Keratinocyte (primary cell): ENCODE results near the gene ULK4. TPM values are rescaled to one million over a fixed set of nuclear protein-coding genes. Genes with fewer than 3 reads are reported as not detected.

Experiments
- DNase-seq: peaks from one replicate; pipeline ENCODE4 v3.0.0-alpha.2; 2011; ENCODE audit warnings: low read depth, missing footprints, low spot score
- FAIRE-seq: peaks from 2 replicates; lab custom pipeline; 2011; peaks lifted over from hg19 to GRCh38; lab: Jason Lieb, UNC
- H2AFZ ChIP-seq: 2 replicates; pipeline ENCODE4 v1.6.0; 2012; ENCODE audit warnings: low read length, control low read depth, inconsistent platforms; ENCODE audit not compliant: control insufficient read depth
- H3K27ac ChIP-seq: 2 replicates; pipeline ENCODE4 v1.5.1; 2011; ENCODE audit warnings: low read length; ENCODE audit not compliant: control insufficient read depth, insufficient read depth
- H3K27me3 ChIP-seq: 3 replicates; pipeline ENCODE4 v1.6.0; 2011; ENCODE audit warnings: low read length; ENCODE audit not compliant: control insufficient read depth, insufficient read depth; ENCODE audit errors: extremely low read depth
- H3K36me3 ChIP-seq, 2 experiments: 2 replicates in 1 of 2; 3 replicates in 1 of 2; pipeline ENCODE4 v1.5.1; 2011; ENCODE audit warnings: low read length in 2 of 2, mild to moderate bottlenecking in 1 of 2; ENCODE audit not compliant: control insufficient read depth in 2 of 2, insufficient read depth in 2 of 2; ENCODE audit errors: extremely low read depth in 1 of 2
- H3K4me1 ChIP-seq: 3 replicates; pipeline ENCODE4 v1.5.1; 2011; ENCODE audit warnings: low read length; ENCODE audit not compliant: control insufficient read depth, insufficient read depth; ENCODE audit errors: extremely low read depth
- H3K4me2 ChIP-seq: 3 replicates; pipeline ENCODE4 v1.6.0; 2011; ENCODE audit warnings: low read depth, low read length; ENCODE audit not compliant: control insufficient read depth, insufficient read depth; ENCODE audit errors: extremely low read depth
- H3K4me3 ChIP-seq, 3 experiments: fragments of 200-600 bp in 1 of 3; sonication (generic) in 1 of 3; 2 replicates in 2 of 3; 3 replicates in 1 of 3; pipeline ENCODE4 v1.5.1; 2011 to 2016; ENCODE audit warnings: low read length in 3 of 3, mild to moderate bottlenecking in 3 of 3, control low read depth in 2 of 3, inconsistent platforms in 1 of 3, low read depth in 1 of 3, mixed read lengths in 1 of 3, mixed run types in 1 of 3, moderate library complexity in 1 of 3; ENCODE audit not compliant: control insufficient read depth in 2 of 3, insufficient read depth in 2 of 3; ENCODE audit errors: extremely low read depth in 1 of 3
- H3K79me2 ChIP-seq: 2 replicates; pipeline ENCODE4 v1.6.0; 2012; ENCODE audit warnings: low read length; ENCODE audit not compliant: control insufficient read depth, insufficient read depth
- H3K9ac ChIP-seq: 3 replicates; pipeline ENCODE4 v1.6.0; 2011; ENCODE audit warnings: low read length; ENCODE audit not compliant: control insufficient read depth, insufficient read depth; ENCODE audit errors: extremely low read depth
- H3K9me1 ChIP-seq: 3 replicates; pipeline ENCODE4 v1.6.0; 2011; ENCODE audit warnings: low read length; ENCODE audit not compliant: control insufficient read depth, insufficient read depth; ENCODE audit errors: extremely low read depth
- H3K9me3 ChIP-seq: 2 replicates; pipeline ENCODE4 v1.5.1; 2012; ENCODE audit warnings: low read depth, low read length; ENCODE audit not compliant: control insufficient read depth
- H4K20me1 ChIP-seq: 3 replicates; pipeline ENCODE4 v1.6.0; 2011; ENCODE audit warnings: low read length; ENCODE audit not compliant: control insufficient read depth, insufficient read depth; ENCODE audit errors: extremely low read depth
- CTCF ChIP-seq, 3 experiments: IDR thresholded peaks in 1 of 3; conservative IDR thresholded peaks in 1 of 3; optimal IDR thresholded peaks in 1 of 3; 2 replicates in 2 of 3; 3 replicates in 1 of 3; pipeline versions ENCODE3 to v1.5.1; 2011; ENCODE audit warnings: low read length in 3 of 3, mild to moderate bottlenecking in 3 of 3, moderate library complexity in 2 of 3, control low read depth in 1 of 3, inconsistent platforms in 1 of 3; ENCODE audit not compliant: insufficient read depth in 2 of 3; ENCODE audit errors: extremely low read depth in 1 of 3
- EZH2 ChIP-seq: IDR thresholded peaks from one replicate; pipeline ENCODE4 v1.6.1; 2012; ENCODE audit warnings: inconsistent platforms, mild to moderate bottlenecking, low read length, moderate library complexity
- dilution Hi-C: fragments of 300-500 bp; cut with MboI; formaldehyde crosslinking; loops from one replicate; pipeline ENCODE4 v1.7.0; 2020; ENCODE audit warnings: low sequenced_read_pairs; ENCODE audit not compliant: extremely low pct_ligation_motif_present
- polyA plus RNA-seq, 5 experiments: library from polyadenylated mRNA; depleted of rRNA in 3 of 5; stranded (reverse) in 3 of 5; stranded (forward) in 1 of 5; unstranded in 1 of 5; fragments of >200 nt; gene quantifications; 1 replicate in 1 of 5; 2 replicates in 3 of 5; 3 replicates in 1 of 5; pipeline versions ENCODE4 v1.2.1 to v1.2.3, GENCODE V29; 2011 to 2012; ENCODE audit warnings: missing spikeins in 2 of 5, low read depth in 1 of 5, low replicate concordance in 1 of 5

Gene ULK4
- polyA plus RNA-seq, 1 donor (not counting 4 experiments of a cell fraction or from before 2014, with no cell fraction given), result 6.1 TPM

- FAIRE-seq (no peak), DNase-seq (no peak)
- Histone ChIP-seq H4K20me1 (no peaks in the 10 kb centered on the region), H3K36me3 (no peaks in the 10 kb centered on the region), H3K4me3 (no peak overlapping the region), H3K27me3 (no peaks in the 10 kb centered on the region), H3K4me1 (peaks cover 2% of the 10 kb centered on the region), H3K27ac (no peak overlapping the region), H3K4me2 (no peak overlapping the region), H3K9me3 (no peaks in the 10 kb centered on the region), H3K9me1 (no peaks in the 10 kb centered on the region), H2AFZ (no peak overlapping the region), H3K9ac (no peak overlapping the region), H3K79me2 (no peaks in the 10 kb centered on the region)
- dilution Hi-C loops, result no loop called here
- TF ChIP-seq EZH2, result no peak
- TF ChIP-seq CTCF (optimal IDR thresholded peaks at IDR 0.05 in 1 of 3, IDR thresholded peaks at IDR 0.05 in 1 of 3, conservative IDR thresholded peaks at IDR 0.05 in 1 of 3; ENCODE audit: extremely low read depth in 1 of 3, insufficient read depth in 2 of 3, low read length in 3 of 3), result no peak
Observed at GRCh38 chr3:41405466-41405865, 556.4 kb downstream of the ULK4 start.

GRCh38 chr3:41404582-41404981 lies 557.3 kb downstream of the ULK4 start:
- no peak overlapping the region for H3K9ac ChIP-seq
- H3K4me3 ChIP-seq, result no peak overlapping the region
- H3K4me1 ChIP-seq, result peaks cover 2% of the 10 kb centered on the region
- dilution Hi-C loops, result no loop called here
- peak; percentile 25 for DNase-seq
- H3K79me2 ChIP-seq, result no peaks in the 10 kb centered on the region
- peak; percentile 75 for FAIRE-seq
- H2AFZ ChIP-seq, result no peak overlapping the region
- H4K20me1 ChIP-seq, result no peaks in the 10 kb centered on the region
- no peak overlapping the region for H3K4me2 ChIP-seq
- H3K9me3 ChIP-seq, result no peaks in the 10 kb centered on the region
- no peaks in the 10 kb centered on the region for H3K36me3 ChIP-seq
- H3K27ac ChIP-seq, result no peak overlapping the region
- H3K9me1 ChIP-seq, result no peaks in the 10 kb centered on the region
- H3K27me3 ChIP-seq, result no peaks in the 10 kb centered on the region
- TF ChIP-seq CTCF (optimal IDR thresholded peaks at IDR 0.05 in 1 of 3, IDR thresholded peaks at IDR 0.05 in 1 of 3, conservative IDR thresholded peaks at IDR 0.05 in 1 of 3; ENCODE audit: extremely low read depth in 1 of 3, insufficient read depth in 2 of 3, low read length in 3 of 3), result no peak
- TF ChIP-seq EZH2, result no peak
